HL-60 (cell line): ENCODE data around the gene NPNT.

Source experiments
- DNase-seq, 2 experiments: peaks; one replicate each; pipeline ENCODE4 v3.0.0-alpha.2; 2010 to 2020; ENCODE audit warnings: low read depth in 1 of 2, low spot score in 1 of 2
- H3K27ac ChIP-seq: fragments of 250-450 bp; sonication (Bioruptor Pico); replicated peaks from 2 replicates; pipeline ENCODE4 v1.5.1; 2020; ENCODE audit warnings: mild to moderate bottlenecking, moderate library complexity
- H3K27me3 ChIP-seq: fragments of 250-450 bp; sonication (Bioruptor Pico); 2 replicates; pipeline ENCODE4 v1.5.1; 2021; ENCODE audit warnings: mild to moderate bottlenecking, moderate library complexity; ENCODE audit not compliant: insufficient read depth, poor library complexity, severe bottlenecking
- H3K4me3 ChIP-seq: replicated peaks from 2 replicates; pipeline ENCODE4 v1.5.1; 2011; ENCODE audit warnings: mild to moderate bottlenecking, control low read depth, low read length; ENCODE audit not compliant: insufficient read depth
- CTCF ChIP-seq: IDR thresholded peaks from one replicate; pipeline ENCODE4 v1.5.1; 2011; ENCODE audit warnings: low read length, control low read depth, inconsistent platforms; ENCODE audit not compliant: insufficient read depth
- GABPA ChIP-seq: IDR thresholded peaks from 2 replicates; pipeline ENCODE4 v1.6.1; 2012; ENCODE audit warnings: low read depth
- POLR2AphosphoS5 ChIP-seq: IDR thresholded peaks from 2 replicates; pipeline ENCODE4 v1.6.1; 2012; ENCODE audit warnings: low read depth
- REST ChIP-seq: IDR thresholded peaks from 2 replicates; pipeline ENCODE4 v1.6.1; 2012; ENCODE audit warnings: low read depth; ENCODE audit not compliant: insufficient replicate concordance
- SPI1 ChIP-seq: IDR thresholded peaks from 2 replicates; pipeline ENCODE4 v1.6.1; 2012; ENCODE audit warnings: low read depth, mild to moderate bottlenecking, borderline replicate concordance

Gene NPNT

GRCh38 chr4:105936901-105937300 lies 41.6 kb downstream of the NPNT start:
- Histone ChIP-seq H3K4me3 (no peak overlapping the region), H3K27ac (no peak overlapping the region), H3K27me3 (peaks cover 6% of the 10 kb centered on the region)
- no peak for DNase-seq
- TF ChIP-seq CTCF (no peak), POLR2AphosphoS5 (no peak), SPI1 (no peak), GABPA (no peak), REST (no peak)

- Histone ChIP-seq H3K27me3 (peaks cover 6% of the 10 kb centered on the region), H3K4me3 (no peak overlapping the region), H3K27ac (no peak overlapping the region)
- TF ChIP-seq POLR2AphosphoS5 (no peak), REST (no peak), SPI1 (no peak), CTCF (no peak), GABPA (no peak)
- no peak for DNase-seq
Observed at GRCh38 chr4:105937759-105938158, 42.5 kb downstream of the NPNT start.

GRCh38 chr4:105943234-105943633 lies 48.0 kb downstream of the NPNT start:
- no peak for DNase-seq
- TF ChIP-seq REST (peak; percentile 45), POLR2AphosphoS5 (no peak), CTCF (no peak), GABPA (no peak), SPI1 (no peak)
- no peak overlapping the region for H3K27ac ChIP-seq
- H3K27me3 ChIP-seq, result peaks cover 3% of the 10 kb centered on the region
- H3K4me3 ChIP-seq, result no peak overlapping the region
